CD4-positive, alpha-beta T cell treated with Interleukin-21 for 1 hour (primary cell): ENCODE results near the gene LYST.
A peak's percentile ranks its signal among the peaks of the same experiment; 100 is the strongest.

Experiments used
- DNase-seq: peaks from one replicate; pipeline ENCODE4 v3.0.0-alpha.2; 2020

LYST gene

DNA sequence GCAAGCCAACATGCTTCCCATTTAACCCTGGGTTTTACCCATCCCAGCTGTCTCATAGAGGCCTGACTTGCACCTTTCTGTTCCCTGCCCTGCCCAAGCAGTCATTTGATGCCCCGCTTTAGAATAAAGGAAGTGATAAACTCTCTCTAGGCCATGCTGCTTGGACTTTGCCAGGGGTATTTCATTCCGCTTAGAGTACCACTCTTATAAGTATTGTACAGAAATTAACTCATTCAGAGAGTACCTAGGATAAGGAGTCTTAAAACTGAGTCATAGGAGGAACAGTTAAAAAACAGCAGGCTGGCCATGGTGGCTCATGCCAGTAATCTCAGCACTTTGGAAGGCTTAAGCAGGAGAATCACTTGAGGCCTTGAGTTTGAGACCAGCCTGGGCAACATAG, 21.0 kb upstream of the LYST start:
- DNase-seq, result no peak

DNA sequence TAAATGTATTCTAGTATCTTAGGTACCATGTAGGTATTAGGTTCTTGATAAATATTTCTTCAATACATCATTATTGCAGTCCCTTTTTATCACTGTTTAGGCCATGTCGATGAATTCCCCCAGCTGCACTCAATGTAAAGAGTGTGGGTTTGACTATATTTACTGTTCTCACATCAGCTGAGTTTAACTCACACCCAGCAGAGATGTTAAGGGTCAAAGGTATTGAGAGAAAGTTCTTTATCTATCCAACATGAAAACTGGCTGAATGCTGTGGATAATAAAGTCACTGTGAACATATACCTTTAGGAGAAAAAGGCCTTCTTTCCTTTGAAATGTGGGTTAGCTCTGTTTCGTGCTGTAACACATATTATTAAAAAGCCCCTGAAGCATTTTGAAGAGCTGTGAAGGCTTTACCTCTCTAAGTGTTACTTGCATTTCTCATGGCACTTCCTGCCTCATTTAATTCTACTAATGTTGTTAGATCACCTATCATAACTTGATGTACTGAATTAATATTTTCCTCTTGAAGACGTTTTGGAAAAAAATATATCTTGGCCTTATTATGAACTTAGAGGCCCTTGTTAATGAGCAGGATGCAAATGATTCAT, 19.1 kb upstream of the LYST start:
- peak; percentile 34 for DNase-seq

DNA sequence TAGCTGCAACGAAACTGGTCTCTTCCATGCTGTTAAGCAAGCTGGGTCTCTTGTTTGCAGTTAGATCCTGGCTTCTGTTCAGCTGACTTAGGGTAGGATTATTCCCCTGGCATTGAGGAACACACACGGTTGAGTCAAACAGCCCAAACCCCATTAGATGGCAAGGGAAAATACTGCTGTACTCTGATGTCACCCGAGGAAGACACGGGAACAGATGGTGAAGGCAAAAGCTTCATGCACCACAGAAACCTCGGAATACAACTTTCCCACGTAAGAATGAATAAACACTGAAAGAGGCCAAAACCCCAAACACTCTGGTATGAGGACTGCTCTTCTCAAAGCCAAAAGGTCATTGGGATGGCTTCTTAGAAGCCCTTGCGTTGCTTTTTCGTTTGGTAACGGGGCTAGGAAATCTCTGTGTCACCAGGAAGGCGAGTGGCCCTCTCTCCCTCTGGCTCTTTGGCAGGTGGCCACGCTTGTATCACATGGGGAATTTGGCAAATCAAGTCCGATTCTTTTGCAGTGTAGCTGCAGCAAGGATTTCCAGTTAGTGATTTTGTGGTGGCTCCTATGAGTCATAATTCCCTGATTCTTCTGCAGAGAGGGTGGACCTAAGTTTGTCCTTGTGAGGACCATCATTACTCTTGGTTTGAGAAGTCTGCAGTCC, 16.7 kb upstream of the LYST start:
- DNase-seq, result no peak

DNA sequence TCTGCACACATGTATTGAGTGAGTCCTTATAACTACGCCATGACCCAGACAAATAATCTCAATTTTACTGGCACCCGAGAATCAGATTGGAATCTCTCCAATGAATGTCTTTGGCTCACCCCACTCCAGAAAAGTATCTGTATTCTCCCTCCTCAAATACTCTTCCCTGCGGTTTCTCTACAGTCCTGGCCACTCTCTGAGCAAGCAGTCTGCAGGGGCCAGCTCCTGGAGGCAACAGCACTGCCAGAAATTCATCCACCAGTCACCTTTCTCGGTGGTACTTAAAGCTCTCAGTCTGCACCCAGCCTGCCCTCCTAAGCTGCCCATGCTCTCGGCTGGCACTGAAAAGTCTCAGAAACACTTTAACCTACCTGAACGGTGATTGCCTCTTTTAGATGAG, 16.1 kb upstream of the LYST start:
- no peak for DNase-seq

DNA sequence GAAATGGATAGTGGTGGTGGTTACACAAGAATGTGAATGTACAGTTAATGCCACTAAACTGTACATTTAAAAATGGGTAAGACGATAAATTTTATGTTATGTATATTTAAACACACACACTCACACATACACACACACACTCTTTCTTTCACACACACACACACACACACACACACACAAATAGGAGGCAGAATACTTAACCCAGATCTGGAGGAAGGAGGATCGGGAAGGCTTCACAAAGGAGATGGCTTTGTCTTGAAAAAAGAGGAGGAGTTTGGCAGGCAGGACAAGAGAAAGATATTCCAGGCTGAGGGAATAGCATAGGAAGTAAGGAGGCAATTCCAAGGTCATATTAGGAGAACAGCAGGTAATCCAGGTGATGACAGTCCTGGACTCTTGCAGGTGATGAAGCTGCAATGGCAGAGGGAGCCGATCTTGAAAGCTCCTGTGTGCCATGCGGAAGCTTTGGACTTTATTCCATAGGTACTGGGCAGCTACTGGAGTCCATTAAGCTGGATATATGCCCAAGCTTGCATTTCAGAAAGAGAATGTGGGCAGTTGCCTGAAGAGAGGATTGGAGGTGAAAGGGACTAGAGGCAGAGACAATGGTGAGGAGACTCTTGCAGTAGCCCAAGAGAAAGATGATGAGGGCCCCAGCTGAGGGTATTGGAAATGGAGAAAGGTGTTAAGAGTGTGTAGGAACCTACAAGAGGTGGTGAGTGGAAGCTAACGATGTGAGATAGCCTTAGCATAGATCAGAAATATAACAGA, 15.4 kb upstream of the LYST start:
- no peak for DNase-seq

DNA sequence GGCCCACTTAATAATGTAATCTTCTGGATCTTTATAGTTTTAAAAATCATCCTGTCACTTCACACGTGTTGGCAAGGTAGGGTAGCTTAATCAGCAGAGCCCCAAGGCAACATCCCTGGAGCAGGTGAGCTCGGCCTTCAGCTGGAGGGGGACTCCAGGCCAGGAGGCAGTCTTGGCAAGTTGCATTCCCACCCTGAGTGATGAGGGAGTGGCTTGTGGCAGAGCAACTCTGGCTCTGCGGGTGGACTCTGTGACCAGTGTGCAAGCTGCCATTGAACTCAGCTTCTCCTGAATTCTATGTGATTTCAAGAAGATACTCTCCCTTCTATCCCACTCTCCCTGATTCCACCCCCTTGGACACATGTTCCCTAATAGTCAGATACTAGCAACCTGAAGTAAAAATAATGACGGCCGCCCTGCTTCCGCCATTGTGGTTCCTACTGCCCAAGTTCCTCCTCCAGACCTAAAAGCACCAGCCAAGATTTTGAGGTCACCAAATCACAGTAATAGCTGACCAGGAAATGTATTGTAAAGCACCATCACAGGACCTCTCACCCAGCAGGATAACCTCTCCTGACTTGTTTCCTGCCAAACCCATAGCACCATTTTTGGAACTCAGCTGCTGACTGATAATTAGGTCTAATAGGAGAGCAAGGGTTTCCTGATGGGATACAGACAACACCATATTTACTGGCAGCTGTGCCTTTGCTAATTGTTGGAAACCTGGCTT, 11.5 kb upstream of the LYST start:
- no peak for DNase-seq

GRCh38 chr1:235876402-235876841, 9.7 kb upstream of the LYST start:
- peak; percentile 66 for DNase-seq

DNA sequence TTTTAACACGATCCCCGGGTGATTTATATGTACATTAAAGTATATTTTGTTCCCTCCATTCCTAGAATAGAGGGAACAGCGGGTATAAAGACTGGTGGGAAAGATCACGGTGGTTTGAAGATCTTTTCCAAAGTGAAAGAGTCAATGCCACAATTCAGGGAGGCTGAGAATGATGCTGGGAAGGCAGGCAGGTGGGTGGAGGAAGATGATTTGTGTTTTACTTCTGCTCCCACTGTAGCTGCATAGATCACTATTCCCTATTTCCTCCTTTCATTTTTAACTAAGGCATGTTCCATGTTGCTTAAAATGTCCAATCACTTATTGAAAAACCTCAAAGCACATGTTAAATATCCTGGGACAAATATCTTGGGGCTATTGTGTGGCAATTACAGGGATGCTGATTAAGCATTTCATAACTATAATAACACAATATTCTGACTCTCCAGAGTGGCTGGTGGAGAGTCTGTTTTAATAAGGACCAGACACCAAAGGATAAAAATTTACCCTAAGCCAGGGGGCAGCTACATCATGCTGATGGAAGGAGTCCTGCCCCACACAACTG, 8.4 kb upstream of the LYST start:
- no peak for DNase-seq

DNA sequence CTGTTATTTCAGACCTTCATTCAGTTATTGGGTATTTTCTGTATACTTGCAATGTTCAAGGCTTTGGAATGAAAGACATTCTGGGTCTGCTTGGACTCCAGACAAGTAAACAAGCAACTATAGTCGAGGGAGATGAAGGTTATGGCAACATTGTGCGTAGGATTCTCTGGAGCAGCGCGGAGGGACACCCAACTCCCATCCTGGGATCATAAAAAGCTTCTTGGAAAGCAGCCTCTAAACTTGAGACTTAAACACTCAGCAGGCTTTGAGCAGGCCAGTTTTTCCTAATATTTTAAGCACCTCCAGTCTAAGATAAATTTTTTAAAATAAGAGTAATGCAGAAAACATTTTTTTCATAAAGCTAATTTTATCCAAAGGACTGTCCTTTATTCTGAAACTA, 7.6 kb upstream of the LYST start:
- DNase-seq, result no peak

GRCh38 chr1:235873571-235873970, 6.9 kb upstream of the LYST start:
- DNase-seq, result no peak

GRCh38 chr1:235873045-235873444, 6.3 kb upstream of the LYST start:
- peak; percentile 60 for DNase-seq

DNA sequence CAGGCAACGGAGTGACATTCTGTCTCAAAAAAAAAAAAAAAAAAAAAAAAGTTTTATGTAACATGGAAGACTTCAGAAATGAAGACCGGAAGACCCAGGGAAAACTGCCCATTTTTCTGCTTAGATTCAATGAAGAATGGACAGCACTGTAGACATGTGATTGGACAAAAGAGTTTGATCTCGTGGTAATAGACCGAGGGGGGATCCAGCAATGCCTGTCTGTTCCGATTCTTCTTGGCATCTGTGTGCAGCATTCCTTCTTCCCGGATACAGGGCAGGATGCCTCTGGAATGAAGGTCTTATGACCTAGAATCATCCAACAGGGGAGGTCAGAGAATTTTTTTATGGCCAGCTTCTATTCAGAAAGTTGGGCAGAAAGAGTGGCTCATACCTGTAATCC, 5.6 kb upstream of the LYST start:
- DNase-seq, result no peak

GRCh38 chr1:235867903-235868469, 1.3 kb upstream of the LYST start:
- peak; percentile 86 for DNase-seq

- DNase-seq, result peak; percentile 99
Measured at GRCh38 chr1:235866913-235867845, 473 bp upstream of the LYST start.

DNA sequence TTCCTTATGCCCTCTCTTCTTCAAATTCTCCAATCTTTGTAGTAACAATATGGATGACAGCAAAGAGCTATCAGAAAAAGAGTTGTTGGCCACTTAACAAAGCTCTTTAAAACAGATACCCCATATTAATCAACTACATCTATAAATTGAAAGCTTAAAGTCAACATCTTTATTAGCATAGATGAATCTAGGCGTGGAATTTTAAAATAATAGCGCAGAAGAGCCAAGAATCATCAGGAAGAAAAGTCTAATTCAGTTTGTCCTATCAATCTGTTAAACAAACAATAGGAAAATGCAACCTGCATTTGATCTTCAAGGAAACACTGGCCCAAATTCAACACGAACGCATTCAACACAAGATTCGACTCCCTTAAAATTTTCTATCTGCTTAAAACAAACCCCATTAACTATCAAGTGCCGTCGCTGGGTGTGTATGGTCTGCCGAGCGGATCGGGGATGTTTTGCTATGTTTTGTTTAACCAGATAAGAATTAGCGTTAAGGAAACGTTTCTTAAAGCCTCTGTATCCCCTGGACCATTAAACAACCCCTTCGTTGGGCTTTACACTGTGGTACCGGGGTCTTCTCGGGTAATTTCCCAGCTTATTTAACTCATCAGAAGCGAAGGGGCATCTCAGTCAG, 1.0 kb downstream of the LYST start:
- no peak for DNase-seq

DNA sequence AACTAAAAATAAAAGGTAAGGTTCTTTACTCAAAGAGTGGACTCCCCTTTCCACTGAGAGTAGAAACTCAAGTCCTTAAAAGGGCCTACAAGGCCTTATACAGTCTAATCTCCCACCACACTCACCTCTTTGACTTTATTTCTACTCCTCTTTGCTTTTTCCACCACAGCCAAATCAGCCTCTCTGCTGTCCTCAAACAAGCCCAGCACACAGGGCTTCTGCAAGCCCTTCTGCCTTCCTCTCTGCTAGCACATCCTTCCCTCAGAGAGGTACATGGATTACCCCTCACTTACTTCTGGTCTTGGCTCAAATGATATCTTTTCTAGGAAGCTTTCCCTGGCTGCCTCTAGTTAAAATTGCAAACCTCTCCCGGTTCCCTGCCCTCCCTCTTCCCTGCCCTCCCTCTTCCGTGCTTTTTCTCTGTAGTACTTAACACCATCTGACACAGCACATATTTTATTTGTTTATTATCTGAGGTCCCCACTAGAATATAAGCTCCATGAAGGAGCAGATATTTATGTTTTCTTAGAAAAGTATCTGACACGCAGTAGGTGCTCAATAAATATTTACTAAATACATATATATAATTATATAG, 1.7 kb downstream of the LYST start:
- no peak for DNase-seq

DNA sequence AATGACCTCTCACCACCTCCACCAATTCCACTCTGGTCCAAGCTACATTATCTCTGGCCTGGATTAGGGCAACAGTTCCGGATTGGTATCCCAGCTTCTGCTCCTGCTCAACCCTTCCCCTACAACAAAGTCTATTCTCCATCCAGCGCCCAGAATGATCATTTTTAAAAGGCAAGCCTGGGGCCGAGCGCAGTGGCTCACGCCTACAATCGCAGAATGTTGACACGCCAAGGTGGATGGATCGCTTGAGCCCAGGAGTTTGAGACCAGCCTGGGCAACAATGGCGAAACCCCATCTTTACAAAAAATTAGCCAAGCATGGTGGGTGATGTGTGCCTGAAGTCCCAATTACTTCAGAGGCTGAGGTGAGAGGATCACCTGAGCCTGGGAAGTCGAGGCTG, 2.2 kb downstream of the LYST start:
- no peak for DNase-seq

GRCh38 chr1:235863699-235864093, 3.0 kb downstream of the LYST start:
- DNase-seq, result no peak

- no peak for DNase-seq
Measured at GRCh38 chr1:235861857-235862256, 4.8 kb downstream of the LYST start.

DNA sequence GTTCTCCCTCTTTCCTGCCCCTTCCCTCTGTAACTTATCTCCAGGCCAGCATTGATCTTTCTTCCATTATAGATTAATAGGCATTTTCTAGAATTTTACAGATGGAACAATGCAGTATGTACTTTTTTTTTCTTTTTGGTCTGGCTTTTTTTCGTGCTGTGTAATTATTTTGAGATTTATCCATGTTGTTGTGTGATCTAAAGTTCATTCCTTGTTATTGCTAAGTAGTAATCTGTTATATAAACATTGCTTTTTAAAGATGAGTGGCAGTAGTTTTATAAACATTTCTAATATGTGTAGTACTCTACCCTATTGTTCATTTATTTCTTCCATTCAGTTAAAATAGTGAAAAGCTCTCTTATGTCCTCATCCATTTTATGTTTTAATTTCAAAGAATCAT, 5.9 kb downstream of the LYST start:
- no peak for DNase-seq

DNA sequence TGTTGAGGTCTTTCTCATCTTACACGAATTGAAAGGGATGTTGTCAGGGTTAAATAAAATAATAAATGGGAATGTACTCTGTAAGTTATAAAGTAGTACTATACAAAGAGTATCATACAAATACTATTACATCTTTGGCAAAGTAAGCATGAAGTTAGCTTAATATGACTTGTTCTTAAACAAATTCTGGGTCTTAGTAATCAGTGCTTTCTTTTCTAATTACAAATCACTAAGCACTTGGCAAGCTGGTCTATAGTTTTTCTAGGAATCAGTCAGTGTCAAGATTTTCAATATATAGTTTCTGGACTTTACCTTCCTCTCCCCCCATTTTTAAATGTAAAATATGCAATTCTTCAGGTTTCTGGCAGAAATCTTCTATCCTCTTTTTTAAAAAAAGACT, 6.9 kb downstream of the LYST start:
- no peak for DNase-seq
